Activated naive CD8-positive, alpha-beta T cell treated with anti-CD3 and anti-CD28 coated beads, Interleukin-2, amount 50 U/mL, for 16 hours (primary cell): ENCODE data around the gene CLCN1.
A peak's percentile ranks its signal among the peaks of the same experiment; 100 is the strongest.

Source experiments
- DNase-seq: peaks from one replicate; pipeline ENCODE4 v3.0.0-alpha.2; 2020; ENCODE audit warnings: low read depth, low spot score

CLCN1 gene

DNA sequence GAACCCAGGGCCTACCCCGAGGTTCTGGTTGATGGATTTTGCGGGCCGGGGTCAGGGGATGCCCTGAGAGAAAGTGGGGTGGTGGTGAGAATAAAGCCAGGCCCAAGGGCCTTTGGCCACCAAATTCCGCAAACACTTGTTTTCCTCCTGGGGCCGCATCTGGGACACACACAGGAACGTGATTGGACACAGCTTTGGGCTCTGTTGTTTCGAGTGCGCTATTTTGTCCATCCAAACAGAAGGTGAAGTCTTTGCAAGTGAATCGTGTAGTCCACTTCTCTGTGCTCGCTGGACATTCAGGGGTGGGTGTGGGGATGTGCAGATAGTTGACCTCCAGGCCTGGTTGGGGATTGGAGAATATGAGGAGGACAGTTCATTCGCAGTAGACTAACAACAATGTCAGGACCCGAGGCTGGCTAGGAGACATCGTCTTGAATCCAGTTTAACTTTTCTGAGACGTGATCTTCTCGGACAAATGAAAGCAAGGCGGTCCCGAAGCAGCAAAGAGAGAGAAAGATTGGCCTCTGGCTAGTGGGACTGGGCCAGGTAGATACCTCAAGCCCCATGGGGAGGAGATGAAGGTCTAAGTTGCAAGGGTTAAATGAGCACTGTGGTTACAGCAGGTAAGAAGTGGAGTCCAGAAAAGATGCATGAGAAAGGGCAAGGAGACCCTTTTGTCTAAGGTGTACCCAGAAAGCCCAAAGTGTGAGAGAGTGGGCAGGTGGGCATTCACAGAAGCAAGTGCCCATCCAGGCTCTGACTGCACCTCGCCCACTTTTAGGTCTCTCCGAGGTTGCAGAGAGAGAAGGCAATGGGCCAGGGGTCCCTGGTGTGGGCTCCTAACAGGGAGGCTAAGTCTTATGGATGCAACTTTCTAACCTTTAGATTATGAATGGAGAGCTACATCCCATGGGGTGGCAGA lies 47.4 kb downstream of the CLCN1 start:
- no peak for DNase-seq

GRCh38 chr7:143367972-143368371 lies 52.1 kb downstream of the CLCN1 start:
- no peak for DNase-seq

- no peak for DNase-seq
Observed at GRCh38 chr7:143368387-143368786, 52.5 kb downstream of the CLCN1 start.

DNA sequence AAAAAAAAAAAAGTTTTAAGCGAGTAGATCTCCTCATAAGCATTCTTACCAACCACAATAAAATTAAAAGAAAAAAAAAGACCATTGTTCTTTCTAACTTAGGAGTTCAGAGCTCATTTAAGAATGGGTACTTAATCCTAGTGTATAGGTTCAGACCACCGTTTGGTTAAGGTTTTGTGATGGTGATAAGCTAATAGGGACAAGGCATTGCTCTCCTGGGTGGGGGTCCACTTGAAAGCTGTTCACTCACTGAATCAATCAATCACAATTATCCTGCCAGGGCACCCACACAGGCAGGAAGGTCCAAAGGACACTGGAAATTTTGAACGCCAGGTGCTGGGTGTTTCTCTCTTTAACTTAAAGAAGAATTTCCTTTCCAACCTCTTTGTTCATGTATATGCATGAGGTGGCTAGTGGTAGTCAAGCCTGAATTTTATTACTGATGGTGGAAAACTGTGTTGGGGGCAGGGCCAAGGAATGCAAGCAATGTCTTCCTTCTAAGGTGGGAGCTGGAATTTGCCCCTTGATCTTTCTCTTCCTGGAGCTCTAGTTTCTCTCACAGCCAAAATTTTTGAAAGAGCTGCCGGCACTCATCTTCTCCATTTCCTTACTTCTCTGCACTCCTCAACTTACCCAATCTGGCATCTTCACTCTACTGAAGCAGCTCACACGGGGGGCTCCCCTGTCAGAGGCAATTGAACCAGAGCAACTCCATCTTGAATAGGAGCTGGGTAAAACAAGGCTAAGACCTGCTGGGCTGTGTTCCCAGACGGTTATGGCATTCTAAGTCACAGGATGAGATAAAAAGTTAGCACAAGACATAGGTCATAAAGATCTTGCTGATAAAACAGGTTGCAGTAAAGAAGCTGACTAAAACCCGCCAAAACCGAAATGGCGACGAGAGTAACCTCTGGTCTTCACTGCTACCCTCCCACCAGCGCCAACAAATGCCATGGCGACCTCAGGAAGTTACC lies 54.1 kb downstream of the CLCN1 start:
- DNase-seq = no peak

DNA sequence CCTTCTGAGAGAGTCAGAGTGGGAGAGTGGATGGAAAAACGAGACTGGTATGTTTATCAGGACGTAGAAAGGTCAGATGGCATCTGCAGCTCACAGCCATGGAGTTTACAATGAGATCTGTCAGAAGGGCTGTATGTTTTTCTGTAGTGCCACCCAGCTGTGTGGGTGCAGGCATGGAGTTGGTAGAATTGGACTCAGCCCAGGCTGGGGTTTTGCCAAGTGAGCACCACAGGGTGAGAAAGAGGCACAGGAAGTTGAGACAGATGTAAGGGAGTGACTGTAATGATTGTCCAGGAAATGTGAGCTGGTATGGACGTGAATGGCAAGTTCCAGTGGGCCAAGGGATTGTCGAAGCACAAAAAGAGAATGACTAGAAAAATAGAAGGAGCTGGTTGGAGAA lies 56.2 kb downstream of the CLCN1 start:
- DNase-seq = no peak

- no peak for DNase-seq
Observed at GRCh38 chr7:143373255-143373794, 57.4 kb downstream of the CLCN1 start.

GRCh38 chr7:143374561-143374960 lies 58.6 kb downstream of the CLCN1 start:
- no peak for DNase-seq

DNA sequence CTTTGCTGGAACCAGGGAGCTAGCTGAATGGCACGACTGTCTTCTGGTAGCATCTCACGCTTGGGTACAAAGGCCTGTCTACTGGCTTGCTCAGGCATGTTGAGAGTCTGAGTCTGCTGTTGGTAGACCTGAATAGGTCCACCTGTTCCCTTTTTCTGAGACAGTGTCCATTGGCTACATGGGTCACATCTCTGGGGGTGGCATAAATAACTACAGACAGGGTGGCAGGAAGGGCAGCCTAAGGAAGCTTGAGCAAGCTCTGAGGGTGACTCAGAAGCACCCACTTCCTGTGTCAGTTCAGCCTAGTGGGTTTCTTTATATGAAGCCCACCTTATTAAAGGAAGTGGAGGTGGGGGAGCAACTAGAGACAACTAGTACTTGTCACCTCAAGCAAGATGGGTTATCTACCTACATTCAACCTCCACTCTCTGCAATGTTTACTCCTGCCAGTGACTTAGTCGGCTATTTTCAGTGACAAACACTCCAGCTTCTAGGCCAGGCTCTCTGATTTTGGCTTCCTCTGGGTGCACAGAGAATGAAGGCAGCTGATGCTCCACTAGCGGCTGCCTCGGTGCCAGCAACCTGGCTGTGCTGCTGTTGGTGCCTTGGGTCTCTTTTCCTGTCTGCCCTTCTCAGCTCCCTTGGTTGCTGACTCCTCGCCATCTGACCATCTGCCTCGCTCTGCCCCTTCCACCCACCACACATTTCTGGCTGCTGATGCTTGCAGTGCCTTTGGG lies 59.6 kb downstream of the CLCN1 start:
- no peak for DNase-seq

- DNase-seq = no peak
Observed at GRCh38 chr7:143376396-143376795, 60.5 kb downstream of the CLCN1 start.

- DNase-seq = no peak
Observed at GRCh38 chr7:143379611-143380259, 63.8 kb downstream of the CLCN1 start.

DNA sequence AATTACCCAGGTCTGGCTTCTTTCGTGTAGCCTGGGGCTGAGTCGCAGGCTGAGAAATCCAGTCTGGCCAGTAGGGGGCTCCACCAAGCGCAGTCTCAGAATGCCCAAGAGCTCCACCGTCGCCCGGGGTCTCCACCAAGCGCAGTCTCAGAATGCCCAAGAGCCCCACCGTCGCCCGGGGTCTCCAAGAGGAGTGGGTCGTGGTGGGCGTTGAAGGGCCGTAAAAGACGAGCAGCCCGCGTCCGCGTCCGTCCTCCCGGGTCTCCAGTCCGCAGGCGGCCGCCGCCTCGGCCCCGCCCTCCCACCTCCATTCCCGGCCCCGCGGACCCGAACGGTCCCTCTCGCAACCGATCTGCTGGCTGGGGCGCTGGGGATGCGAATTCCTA lies 64.3 kb downstream of the CLCN1 start:
- DNase-seq = peak; percentile 72

GRCh38 chr7:143380646-143381426 lies 64.9 kb downstream of the CLCN1 start, which contains the start of gene ZYX:
Gene ZYX, plus strand, starts transcription at chr7:143381345. Its CDS starts 227 bp downstream, at chr7:143381572.
- peak; percentile 76 for DNase-seq

- DNase-seq = no peak
Observed at GRCh38 chr7:143381427-143382125, 65.7 kb downstream of the CLCN1 start.

- DNase-seq = no peak
Observed at GRCh38 chr7:143382126-143382790, 66.3 kb downstream of the CLCN1 start.

- DNase-seq = no peak
Observed at GRCh38 chr7:143382791-143383641, 67.1 kb downstream of the CLCN1 start.

DNA sequence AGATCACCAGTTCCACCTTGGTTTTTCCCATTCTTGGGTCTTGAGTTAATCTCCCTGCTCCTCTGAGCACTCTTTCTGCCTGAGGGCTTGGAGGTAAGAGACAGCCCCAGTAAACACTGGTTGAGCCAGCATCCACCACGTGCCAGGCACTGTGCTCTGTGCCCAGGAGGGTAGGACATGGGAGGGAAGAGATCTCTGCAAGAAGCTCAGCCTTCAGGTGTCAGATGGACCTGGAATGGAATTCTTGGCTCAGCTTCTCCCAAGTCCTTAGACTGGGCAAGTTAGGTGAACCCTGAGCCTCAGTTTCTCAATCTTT lies 67.7 kb downstream of the CLCN1 start:
- no peak for DNase-seq

- no peak for DNase-seq
Observed at GRCh38 chr7:143384148-143384547, 68.2 kb downstream of the CLCN1 start.
